Trophoblast cell (in vitro differentiated cells and primary cell): ENCODE data around the gene NDUFAF8.

Experiments used
- DNase-seq, 2 donors: peaks; one replicate each; pipeline ENCODE4 v3.0.0-alpha.2; 2016
- H2AFZ ChIP-seq: 2 replicates; pipeline ENCODE4 v1.6.1; 2013; ENCODE audit warnings: low read length, moderate library complexity, mild to moderate bottlenecking; ENCODE audit not compliant: insufficient read depth, poor library complexity
- H2AK5ac ChIP-seq: 2 replicates; pipeline ENCODE4 v1.6.1; 2013; ENCODE audit warnings: mild to moderate bottlenecking, low read length
- H2BK120ac ChIP-seq: 2 replicates; pipeline ENCODE4 v1.6.1; 2013; ENCODE audit warnings: low read length, mild to moderate bottlenecking, moderate library complexity; ENCODE audit not compliant: insufficient read depth, poor library complexity
- H2BK12ac ChIP-seq: 2 replicates; pipeline ENCODE4 v1.6.1; 2013; ENCODE audit warnings: mild to moderate bottlenecking, low read length, moderate library complexity
- H2BK5ac ChIP-seq: 2 replicates; pipeline ENCODE4 v1.6.1; 2013; ENCODE audit warnings: low read length, low read depth, moderate library complexity, mild to moderate bottlenecking; ENCODE audit not compliant: poor library complexity
- H3K14ac ChIP-seq: 2 replicates; pipeline ENCODE4 v1.6.1; 2013; ENCODE audit warnings: mild to moderate bottlenecking, low read length
- H3K18ac ChIP-seq: 2 replicates; pipeline ENCODE4 v1.6.1; 2013; ENCODE audit warnings: mild to moderate bottlenecking, low read length
- H3K23ac ChIP-seq: 2 replicates; pipeline ENCODE4 v1.6.1; 2013; ENCODE audit warnings: low read length
- H3K27ac ChIP-seq: 2 replicates; pipeline ENCODE4 v1.5.1; 2013; ENCODE audit warnings: low read depth, mild to moderate bottlenecking, inconsistent platforms, low read length, moderate library complexity
- H3K27me3 ChIP-seq: 2 replicates; pipeline ENCODE4 v1.6.1; 2013; ENCODE audit warnings: inconsistent platforms, mild to moderate bottlenecking, low read length, moderate library complexity; ENCODE audit not compliant: insufficient read depth
- H3K36me3 ChIP-seq, 2 experiments: 1 replicate in 1 of 2; 2 replicates in 1 of 2; pipeline ENCODE4 v1.6.1; 2013; ENCODE audit warnings: low read length in 2 of 2, mild to moderate bottlenecking in 2 of 2, moderate library complexity in 1 of 2; ENCODE audit not compliant: insufficient read depth in 2 of 2, control insufficient read depth in 1 of 2
- H3K4ac ChIP-seq: 2 replicates; pipeline ENCODE4 v1.6.1; 2013; ENCODE audit warnings: low read depth, mild to moderate bottlenecking, low read length, moderate library complexity
- H3K4me1 ChIP-seq, 2 experiments: 1 replicate in 1 of 2; 2 replicates in 1 of 2; pipeline ENCODE4 v1.6.1; 2013; ENCODE audit warnings: low read length in 2 of 2, mild to moderate bottlenecking in 2 of 2, moderate library complexity in 1 of 2; ENCODE audit not compliant: insufficient read depth in 2 of 2, control insufficient read depth in 1 of 2
- H3K4me2 ChIP-seq: 2 replicates; pipeline ENCODE4 v1.6.1; 2013; ENCODE audit warnings: inconsistent platforms, mild to moderate bottlenecking, low read length, moderate library complexity
- H3K4me3 ChIP-seq: 2 replicates; pipeline ENCODE4 v1.5.1; 2013; ENCODE audit warnings: mild to moderate bottlenecking, low read depth, low read length, inconsistent platforms
- H3K79me1 ChIP-seq: one replicate; pipeline ENCODE4 v1.6.1; 2013; ENCODE audit warnings: low read length
- H3K79me2 ChIP-seq: 2 replicates; pipeline ENCODE4 v1.6.1; 2013; ENCODE audit warnings: low read length, mild to moderate bottlenecking; ENCODE audit not compliant: control insufficient read depth, insufficient read depth, poor library complexity
- H3K9ac ChIP-seq: 2 replicates; pipeline ENCODE4 v1.6.1; 2013; ENCODE audit warnings: mild to moderate bottlenecking, low read length
- H3K9me3 ChIP-seq: 2 replicates; pipeline ENCODE4 v1.6.1; 2013; ENCODE audit warnings: low read depth, mild to moderate bottlenecking, control low read depth, inconsistent platforms, low read length; ENCODE audit not compliant: insufficient read depth
- H4K12ac ChIP-seq: 2 replicates; pipeline ENCODE4 v1.6.1; 2013; ENCODE audit warnings: low read depth, mild to moderate bottlenecking, low read length, moderate library complexity
- H4K8ac ChIP-seq: 2 replicates; pipeline ENCODE4 v1.6.1; 2013; ENCODE audit warnings: low read depth, mild to moderate bottlenecking, low read length, moderate library complexity
- H4K91ac ChIP-seq: one replicate; pipeline ENCODE4 v1.6.1; 2013; ENCODE audit warnings: low read depth, mild to moderate bottlenecking, low read length, moderate library complexity
- WGBS: extraction: QIAGEN DNeasy Blood & Tissue Kit; methylation state at CpG from one replicate; pipeline ENCODE4 v1.1.7; 2013; ENCODE audit warnings: missing lambda C conversion rate; ENCODE audit not compliant: insufficient read length, insufficient coverage; ENCODE audit errors: extremely low coverage; 5-methylcytosine and 5-hydroxymethylcytosine counted together

The NDUFAF8 gene

GRCh38 chr17:81252326-81252986 is 13.3 kb downstream of the NDUFAF8 start:
- Histone ChIP-seq H3K4ac (no peak overlapping the region), H4K91ac (no peak overlapping the region), H3K14ac (no peak overlapping the region), H3K4me1 (no peaks in the 10 kb centered on the region), H3K79me2 (no peaks in the 10 kb centered on the region), H4K8ac (no peak overlapping the region), H2AK5ac (no peak overlapping the region), H3K27ac (no peak overlapping the region), H3K27me3 (no peaks in the 10 kb centered on the region), H3K9me3 (peaks cover 4% of the 10 kb centered on the region), H3K18ac (no peak overlapping the region), H2BK5ac (no peak overlapping the region), H3K4me3 (no peak overlapping the region), H4K12ac (no peak overlapping the region), H3K36me3 (peaks cover 31 to 48% of the 10 kb centered on the region in 2 experiments), H2AFZ (no peak overlapping the region), H3K23ac (no peak overlapping the region), H2BK120ac (no peak overlapping the region), H3K9ac (no peak overlapping the region), H3K4me2 (no peak overlapping the region), H3K79me1 (no peaks in the 10 kb centered on the region), H2BK12ac (no peak overlapping the region)
- WGBS = no CpG with 5 or more reads among the region's 15 CpGs
- DNase-seq = no peak

GRCh38 chr17:81252987-81253329 is 13.8 kb downstream of the NDUFAF8 start:
- Histone ChIP-seq H3K23ac (no peak overlapping the region), H3K27ac (no peak overlapping the region), H3K4ac (no peak overlapping the region), H3K9me3 (peaks cover 4% of the 10 kb centered on the region), H2BK120ac (no peak overlapping the region), H3K4me2 (no peak overlapping the region), H3K79me1 (no peaks in the 10 kb centered on the region), H3K79me2 (no peaks in the 10 kb centered on the region), H3K9ac (no peak overlapping the region), H3K14ac (no peak overlapping the region), H4K8ac (no peak overlapping the region), H3K4me3 (no peak overlapping the region), H2AFZ (no peak overlapping the region), H2AK5ac (no peak overlapping the region), H3K4me1 (no peaks in the 10 kb centered on the region), H2BK5ac (no peak overlapping the region), H4K91ac (no peak overlapping the region), H3K18ac (no peak overlapping the region), H3K27me3 (no peaks in the 10 kb centered on the region), H3K36me3 (peaks cover 33 to 52% of the 10 kb centered on the region in 2 experiments), H4K12ac (no peak overlapping the region), H2BK12ac (no peak overlapping the region)
- DNase-seq = no peak
- WGBS = no CpG with 5 or more reads among the region's 15 CpGs

GRCh38 chr17:81253358-81254131 is 14.4 kb downstream of the NDUFAF8 start:
- Histone ChIP-seq H2AK5ac (no peak overlapping the region), H3K23ac (no peak overlapping the region), H3K4ac (no peak overlapping the region), H3K36me3 (peaks cover 36 to 58% of the 10 kb centered on the region in 2 experiments), H3K27me3 (no peaks in the 10 kb centered on the region), H4K12ac (no peak overlapping the region), H3K27ac (no peak overlapping the region), H3K14ac (no peak overlapping the region), H2BK12ac (no peak overlapping the region), H2AFZ (no peak overlapping the region), H2BK5ac (no peak overlapping the region), H2BK120ac (no peak overlapping the region), H4K91ac (no peak overlapping the region), H3K79me2 (no peaks in the 10 kb centered on the region), H3K4me1 (no peaks in the 10 kb centered on the region), H3K18ac (no peak overlapping the region), H3K79me1 (no peaks in the 10 kb centered on the region), H3K9ac (no peak overlapping the region), H3K4me3 (peak overlapping the region; percentile 38), H4K8ac (no peak overlapping the region), H3K9me3 (peaks cover 4% of the 10 kb centered on the region), H3K4me2 (no peak overlapping the region)
- WGBS = no CpG with 5 or more reads among the region's 19 CpGs
- peak in 1 of 2 donors; percentile 54 for DNase-seq

DNA sequence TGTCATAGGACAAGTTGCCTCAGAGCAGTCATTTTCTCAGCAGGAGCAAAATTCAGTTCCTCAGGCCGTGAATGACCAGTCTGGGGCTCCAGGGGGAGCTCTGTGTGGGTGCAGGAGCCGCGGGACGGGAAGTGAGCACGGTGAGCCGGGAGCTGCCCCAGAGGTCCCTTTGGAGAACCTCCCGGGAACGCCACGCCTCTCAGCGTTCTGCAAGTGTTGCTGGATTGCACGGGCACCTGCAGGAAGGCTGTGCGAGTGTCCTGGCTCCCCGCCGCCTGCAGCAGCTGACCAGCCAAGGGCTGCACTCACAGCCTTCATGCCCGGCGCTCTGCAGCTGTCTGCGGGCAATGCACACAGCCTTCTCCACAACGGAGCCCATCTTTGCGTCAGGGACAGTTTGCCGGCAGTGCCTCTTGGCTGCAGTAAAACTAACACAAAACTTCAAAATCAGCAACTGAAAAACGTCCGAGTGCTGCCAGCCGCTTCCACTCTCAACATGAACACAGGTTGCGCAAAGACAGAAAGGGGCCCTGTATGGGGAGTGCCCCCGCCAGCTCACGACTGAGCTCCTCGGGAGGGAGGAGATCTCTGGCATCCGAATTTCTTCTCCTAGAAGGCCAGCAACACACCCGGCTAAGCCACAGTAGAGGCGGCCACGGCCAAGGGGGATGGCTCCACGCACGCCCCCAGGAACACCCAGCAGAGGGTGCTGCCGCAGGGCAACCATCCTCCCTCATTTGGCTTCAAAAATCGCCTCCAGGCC is 16.0 kb downstream of the NDUFAF8 start:
- Histone ChIP-seq H3K27ac (no peak overlapping the region), H3K4ac (no peak overlapping the region), H2BK120ac (no peak overlapping the region), H2BK12ac (no peak overlapping the region), H3K4me3 (no peak overlapping the region), H4K12ac (no peak overlapping the region), H3K79me1 (no peaks in the 10 kb centered on the region), H3K36me3 (peaks cover 51 to 65% of the 10 kb centered on the region in 2 experiments), H3K23ac (no peak overlapping the region), H3K9ac (no peak overlapping the region), H4K91ac (no peak overlapping the region), H3K27me3 (no peaks in the 10 kb centered on the region), H3K79me2 (no peaks in the 10 kb centered on the region), H3K18ac (no peak overlapping the region), H3K9me3 (peaks cover 4% of the 10 kb centered on the region), H2BK5ac (no peak overlapping the region), H2AFZ (no peak overlapping the region), H2AK5ac (no peak overlapping the region), H4K8ac (no peak overlapping the region), H3K14ac (no peak overlapping the region), H3K4me1 (no peaks in the 10 kb centered on the region), H3K4me2 (no peak overlapping the region)
- WGBS = no CpG with 5 or more reads among the region's 35 CpGs
- DNase-seq = peak; percentile 15 to 33
